HG02981 (cell line): ENCODE results near the gene CLN5.
"Not testable (repeated sequence)": the region's sequence is repeated elsewhere in the genome, so short reads cannot be mapped to it uniquely, and the experiment has no call there.

Experiments used
- ATAC-seq: cut with Tn5 transposase; IDR thresholded peaks from one replicate; pipeline ENCODE4 v1.9.1; 2021; ENCODE audit warnings: mild to moderate bottlenecking, moderate library complexity; ENCODE audit not compliant: unreplicated experiment

The CLN5 gene

DNA sequence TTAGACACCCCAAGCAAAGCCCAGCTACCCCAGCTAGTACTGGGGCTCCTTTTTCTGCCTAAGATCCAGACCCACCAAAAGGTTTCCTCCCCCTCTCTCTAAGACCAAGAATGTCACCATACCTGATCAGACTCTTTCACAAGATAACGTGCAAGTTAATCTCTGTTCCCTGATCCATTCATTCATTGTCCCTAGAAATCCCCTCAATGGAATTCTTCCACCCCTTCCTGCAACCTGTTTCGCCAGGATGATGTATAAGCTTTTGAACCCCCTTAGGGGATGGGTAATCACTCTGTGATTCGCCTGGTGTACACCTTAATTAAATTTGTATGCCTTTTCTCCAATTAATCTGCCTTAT lies 17.3 kb upstream of the CLN5 start:
- ATAC-seq = no peak

DNA sequence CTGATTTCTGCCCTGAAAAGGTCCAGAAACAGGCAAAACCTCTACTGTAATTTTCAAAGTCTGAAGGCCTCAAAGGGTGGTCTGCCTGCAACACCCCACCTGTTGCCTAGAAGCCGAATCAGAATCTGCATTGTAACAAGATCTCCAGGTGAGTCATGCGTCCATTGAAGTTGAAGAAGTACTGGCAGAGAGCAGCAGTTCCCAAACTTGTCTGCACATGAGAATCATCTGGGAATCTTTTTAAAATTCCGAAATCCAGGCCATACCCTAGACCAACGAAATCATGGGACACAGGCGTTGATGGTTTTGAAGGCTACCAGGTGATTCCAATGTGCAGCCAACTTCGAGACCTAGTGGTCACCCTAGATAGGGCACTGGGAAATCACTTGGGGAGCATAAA lies 16.0 kb upstream of the CLN5 start:
- no peak for ATAC-seq

DNA sequence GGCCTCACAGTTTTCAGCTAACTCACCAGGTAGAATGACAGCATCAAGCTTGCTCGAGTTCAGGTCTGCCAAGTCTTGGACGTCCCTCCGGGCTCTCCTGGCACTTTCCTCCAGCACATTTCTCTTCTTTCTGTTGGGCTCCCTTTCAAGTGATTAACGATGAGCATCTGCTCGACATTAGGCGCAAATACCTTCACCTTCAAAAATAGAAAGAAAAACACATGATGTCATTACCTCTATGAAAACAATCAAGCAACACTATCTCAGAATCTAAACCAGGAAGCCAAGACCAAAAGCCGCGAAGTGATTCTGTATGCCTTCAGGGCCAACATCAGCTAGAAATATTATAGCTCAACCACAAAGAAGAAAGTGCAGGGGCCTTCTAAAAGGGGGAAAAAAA lies 15.4 kb upstream of the CLN5 start:
- no peak for ATAC-seq

DNA sequence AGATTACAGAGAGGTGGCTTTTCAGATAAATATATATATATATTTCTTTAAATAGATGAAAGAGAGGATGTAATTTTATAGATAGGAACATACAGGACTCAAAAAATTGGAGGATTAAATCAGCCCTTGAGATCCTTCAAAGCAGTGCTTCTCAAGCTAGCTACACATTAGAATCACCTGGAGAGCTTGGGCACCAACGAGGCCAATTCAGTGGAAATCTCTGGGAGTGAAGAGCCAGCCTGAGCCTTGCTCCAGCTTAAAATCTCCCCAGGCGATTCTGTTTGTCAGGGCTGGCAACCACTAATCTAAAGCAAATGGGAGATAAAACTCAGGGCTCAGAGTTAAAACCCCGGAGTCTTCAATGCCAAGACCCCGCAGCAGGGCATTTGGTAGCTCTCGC lies 15.0 kb upstream of the CLN5 start:
- ATAC-seq = no peak

DNA sequence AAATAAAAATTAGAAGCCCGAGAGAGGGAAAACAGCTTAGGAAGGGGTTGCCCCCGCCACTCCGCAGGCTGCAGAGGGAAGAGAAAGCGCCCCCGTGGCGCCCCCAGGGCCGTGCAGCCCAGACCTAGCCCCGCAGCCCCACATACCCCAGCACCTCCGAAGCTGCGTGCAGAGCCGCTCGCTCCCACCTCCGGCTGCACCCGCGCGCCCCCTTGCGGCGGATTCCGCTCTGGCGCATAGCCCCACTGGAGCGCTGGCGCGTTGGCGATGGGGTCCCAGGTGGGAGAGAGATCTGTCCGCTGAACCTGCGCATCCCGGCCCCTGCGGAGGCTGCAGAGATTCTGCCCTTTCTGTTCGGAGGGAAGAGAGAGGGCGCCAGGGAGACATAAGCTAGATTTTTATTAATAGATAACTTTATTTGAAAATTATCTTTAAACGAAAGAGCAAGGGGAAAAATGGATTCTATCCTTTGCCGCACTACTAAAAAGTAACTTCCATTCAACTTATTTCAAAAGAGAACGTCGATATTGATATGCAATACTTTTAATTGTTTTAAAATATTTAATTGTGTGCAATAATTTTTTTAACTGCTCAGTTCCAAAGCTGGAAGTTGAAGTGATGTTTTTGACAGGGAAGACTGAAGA lies 11.7 kb upstream of the CLN5 start:
- peak; percentile 100 for ATAC-seq

DNA sequence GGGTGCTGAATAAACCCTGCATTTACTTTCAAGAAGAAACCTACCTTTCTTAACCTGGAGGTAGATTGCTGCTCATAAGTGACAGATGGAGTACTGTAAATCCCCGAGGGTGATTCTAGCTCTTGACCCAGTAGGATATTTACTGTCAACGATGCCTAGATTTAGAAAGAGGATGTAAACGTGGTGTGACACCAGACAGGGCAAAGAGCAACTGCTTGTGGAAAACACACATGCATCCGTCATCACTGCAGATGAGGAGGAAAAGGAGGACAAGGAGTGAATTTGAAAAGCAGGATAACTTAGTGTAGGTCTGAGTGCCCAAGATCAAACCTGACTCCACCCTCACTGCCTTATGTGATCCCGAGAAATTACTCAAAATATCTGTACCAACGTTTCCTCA lies 9.8 kb upstream of the CLN5 start:
- ATAC-seq = no peak

DNA sequence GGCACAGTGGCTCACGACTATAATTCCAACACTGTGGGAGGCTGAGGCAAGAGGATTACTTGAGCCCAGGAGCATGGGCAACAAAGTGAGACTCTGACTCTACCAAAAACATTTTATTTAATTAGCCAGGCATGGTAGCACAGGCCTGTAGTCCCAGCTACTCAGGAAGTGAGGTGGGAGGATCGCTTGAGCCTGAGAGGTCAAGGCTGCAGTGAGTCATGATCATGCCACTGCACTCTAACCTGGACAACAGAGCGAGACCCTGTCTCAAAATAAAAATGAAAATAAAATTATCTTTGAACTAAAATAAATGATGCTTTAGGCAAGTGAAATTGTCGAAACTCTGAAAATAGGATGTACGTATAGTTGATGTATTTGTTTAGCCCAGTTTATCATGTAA lies 8.2 kb upstream of the CLN5 start:
- no peak for ATAC-seq

DNA sequence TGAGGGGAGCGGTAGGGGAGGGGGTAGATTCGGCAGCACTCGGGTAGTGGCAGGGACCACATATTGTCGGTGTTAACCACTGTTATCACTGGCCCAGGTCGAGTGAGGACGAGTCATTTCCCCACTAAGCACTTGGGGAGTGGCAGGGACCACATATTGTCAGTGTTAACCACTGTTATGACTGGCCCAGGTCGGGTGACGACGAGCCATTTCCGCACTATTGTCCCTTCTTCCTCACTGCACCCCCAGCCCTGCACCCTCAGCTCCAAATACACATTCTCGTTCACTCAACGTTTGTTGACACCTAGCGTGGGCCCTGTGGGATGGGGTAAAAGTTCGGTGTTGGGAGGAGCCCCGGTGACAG lies 467 bp upstream of the CLN5 start:
- ATAC-seq = peak; percentile 69

DNA sequence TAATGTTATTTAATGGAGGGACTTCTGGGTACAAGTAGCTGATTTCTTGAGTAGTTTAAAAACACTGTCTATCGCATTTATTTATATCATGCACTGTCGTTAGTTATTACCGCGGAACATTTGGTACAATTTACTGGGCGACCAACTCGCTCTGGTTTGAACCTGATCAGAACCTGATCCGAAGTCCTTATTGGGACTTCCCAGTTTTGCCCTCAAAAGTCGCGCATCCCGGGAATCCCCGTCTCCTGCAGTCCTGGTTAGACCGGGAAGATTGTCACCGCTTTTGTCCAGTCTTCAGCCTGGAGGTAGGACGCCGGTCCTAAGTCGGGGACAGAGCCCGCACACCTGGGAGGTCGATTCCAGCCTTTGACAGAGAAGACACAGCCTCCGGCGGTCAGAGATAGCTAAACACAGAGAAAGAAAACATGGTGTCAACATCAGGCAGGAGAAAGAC lies 694 bp downstream of the CLN5 start:
- no peak for ATAC-seq

DNA sequence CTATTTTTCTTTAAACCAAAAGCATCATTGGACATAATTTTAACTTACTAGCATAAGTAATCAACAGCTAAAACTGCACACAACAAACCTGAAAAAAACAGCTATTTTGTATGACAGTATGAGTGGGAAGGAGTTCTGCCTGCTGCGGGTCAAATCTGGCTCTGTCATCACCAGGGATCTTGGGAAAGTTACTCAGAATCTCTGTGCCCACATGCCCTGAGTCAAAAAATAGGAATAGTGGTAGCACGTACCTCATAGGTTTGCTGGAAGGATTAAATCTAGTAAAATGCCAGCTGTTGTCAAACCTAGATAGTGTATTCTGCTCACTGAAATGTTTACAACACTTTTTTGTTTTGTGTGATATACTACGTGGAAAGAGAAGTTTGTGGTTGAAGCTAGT lies 1.1 kb downstream of the CLN5 start:
- no peak for ATAC-seq

DNA sequence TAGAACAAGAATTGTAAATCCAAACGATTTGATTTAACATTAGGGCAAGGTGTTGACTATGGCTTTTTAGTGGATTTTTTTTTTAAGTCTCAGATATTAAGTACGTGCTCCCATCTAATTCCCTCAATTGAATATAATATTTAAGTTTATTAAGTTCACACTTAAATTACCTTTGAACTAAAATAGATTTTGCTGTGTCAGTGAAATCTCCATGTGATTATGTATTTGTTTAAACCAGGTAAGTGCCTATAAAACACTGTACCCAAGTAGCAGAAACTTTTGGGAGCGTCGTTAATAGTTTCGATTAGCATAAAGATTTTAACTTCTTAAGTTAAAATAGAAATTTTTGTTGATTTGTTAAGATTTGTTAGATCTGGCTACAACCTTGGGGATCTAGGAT lies 1.6 kb downstream of the CLN5 start:
- no peak for ATAC-seq

DNA sequence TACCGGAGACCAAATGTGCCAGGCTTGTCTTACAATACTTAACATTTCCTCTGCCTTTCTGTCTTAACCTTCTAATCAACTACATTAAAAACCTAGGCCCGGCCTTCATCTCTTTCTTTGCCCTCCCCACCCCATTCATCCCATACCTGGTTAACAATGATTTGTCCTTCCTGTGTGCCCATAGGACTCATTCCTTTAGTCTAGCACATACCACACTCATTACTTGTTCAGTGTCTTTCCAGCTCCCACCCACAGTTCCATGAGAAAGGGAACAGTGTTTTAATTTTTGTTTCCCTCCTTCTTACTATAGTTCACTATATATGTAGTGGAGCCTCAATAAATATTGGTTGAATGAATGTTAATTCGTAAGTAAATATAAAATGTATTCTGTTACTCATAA lies 2.4 kb downstream of the CLN5 start:
- ATAC-seq = no peak

DNA sequence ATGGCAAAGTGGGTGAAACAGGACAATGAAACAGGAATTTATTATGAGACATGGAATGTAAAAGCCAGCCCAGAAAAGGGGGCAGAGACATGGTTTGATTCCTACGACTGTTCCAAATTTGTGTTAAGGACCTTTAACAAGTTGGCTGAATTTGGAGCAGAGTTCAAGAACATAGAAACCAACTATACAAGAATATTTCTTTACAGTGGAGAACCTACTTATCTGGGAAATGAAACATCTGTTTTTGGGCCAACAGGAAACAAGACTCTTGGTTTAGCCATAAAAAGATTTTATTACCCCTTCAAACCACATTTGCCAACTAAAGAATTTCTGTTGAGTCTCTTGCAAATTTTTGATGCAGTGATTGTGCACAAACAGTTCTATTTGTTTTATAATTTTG lies 8.6 kb downstream of the CLN5 start:
- ATAC-seq = no peak

DNA sequence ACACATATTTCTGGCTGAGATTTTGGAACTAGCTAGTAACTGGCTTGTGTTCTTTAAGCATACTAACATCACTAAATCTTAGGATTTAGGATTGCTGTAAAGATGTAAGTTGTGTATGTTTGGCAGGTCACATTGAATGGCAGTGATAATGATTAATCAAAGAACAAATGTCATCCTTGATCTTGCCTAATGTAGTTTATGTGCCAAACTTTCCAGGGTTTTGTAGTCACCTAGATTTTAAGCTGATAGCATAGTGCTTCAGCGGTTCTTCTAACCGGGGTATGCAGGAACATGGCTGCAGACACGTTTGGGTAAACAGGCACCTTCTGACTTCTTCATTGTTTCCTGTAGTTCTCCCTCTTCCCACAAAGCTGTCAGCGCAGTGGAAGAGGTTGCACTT lies 9.7 kb downstream of the CLN5 start:
- ATAC-seq = no peak

DNA sequence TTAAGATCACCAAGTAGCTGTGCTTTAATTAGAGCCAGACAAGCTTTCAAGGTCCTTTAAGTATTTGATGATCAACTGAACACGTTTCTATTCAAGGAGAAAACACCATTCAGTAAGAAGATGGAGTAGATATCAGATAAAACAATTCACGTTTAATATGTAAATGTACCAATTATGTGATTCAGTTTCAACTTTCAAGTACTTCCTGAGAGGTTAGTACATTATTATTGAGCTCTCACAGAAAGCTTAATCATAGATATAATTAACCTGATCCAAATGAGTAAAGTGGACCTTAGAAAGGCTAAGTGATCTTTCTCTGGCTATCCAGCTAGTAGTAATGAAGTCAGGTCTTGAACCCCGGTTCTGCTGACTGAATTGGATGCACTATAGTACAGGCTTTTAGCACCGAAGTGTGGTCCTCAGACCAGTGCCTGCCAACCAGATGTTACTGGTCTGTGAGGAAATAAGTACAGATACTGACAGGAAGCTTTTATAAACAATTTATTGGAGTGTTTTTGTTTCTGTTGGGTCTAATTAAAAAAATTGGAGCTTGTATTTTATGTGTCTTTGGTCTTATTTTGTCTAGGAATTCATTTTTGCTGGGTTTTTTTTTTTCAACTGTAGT lies 10.2 kb downstream of the CLN5 start:
- no peak for ATAC-seq

DNA sequence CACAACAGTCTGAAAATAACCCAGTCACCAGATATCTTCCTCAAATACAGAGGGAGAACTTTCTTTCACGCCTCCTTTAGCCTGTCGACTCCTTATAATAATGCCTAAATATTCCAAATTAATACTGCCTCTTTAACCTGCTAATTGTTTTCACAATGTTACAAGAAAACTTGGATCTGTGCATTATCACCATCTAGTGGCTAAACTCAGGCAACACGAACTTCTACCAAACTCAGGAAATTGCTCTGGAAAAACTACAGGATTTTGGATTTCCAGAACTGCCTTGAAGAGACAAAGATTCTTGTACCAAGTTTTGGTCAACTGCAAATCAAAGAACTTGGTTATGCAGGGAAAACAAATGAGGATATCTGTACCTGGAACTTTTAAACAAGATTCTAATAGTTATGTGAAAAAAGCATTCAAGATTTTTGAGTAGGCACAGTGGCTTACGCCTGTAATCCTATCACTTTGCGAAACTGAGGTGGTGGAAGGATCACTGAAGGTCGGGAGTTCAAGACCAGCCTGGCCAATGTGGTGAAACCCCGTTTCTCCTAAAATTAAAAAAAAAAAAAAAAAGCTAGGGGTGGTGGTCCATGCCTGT lies 10.8 kb downstream of the CLN5 start:
- no peak for ATAC-seq

DNA sequence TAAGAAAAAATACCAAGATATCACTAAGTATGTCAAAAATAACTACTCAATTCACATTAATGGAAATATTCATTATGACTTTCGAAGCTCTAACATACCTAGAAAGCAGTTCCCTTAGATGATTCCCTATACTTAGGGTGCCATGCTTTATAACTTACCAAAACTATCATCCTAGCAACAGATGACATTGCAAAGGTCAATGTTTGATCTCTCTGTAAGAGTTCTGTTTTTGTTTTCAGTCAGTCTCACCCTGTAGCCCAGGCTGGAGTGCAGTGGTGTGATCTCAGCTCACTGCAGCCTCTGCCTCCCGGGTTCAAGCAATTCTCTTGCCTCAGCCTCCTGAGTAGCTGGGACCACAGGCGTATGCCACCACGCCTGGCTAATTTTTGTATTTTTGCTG lies 16.5 kb downstream of the CLN5 start:
- not testable (repeated sequence) for ATAC-seq

DNA sequence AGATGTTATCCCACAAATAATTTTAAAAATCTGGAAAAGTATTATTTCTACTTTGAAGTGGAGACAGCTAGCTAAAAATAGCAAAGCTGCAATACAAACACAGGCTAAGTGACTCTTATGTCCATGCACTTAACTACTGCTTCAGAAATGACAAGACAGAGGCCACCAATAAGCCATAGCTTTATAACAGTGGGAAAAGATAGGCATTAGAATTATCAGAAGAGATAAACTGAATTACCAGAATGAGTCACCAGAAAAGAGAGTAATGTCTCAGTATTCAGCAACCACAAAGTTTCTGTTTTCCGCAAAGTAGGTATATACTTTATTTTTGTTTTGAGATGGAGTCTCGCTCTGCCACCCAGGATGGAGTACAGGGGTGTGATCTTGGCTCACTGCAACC lies 17.1 kb downstream of the CLN5 start:
- no peak for ATAC-seq

DNA sequence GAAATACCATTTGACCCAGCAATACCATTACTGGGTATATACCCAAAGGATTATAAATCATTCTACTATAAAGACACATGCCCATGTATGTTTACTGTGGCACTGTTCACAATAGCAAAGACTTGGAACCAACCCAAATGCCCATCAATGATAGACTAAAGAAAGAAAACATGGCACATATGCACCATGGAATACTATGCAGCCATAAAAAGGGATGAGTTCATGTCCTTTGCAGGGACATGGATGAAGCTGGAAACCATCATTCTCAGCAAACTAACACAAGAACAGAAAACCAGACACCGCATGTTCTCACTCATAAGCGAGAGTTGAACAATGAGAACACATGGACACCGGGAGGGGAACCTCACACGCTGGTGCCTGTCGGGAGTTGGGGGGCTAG lies 17.8 kb downstream of the CLN5 start:
- ATAC-seq = not testable (repeated sequence)

DNA sequence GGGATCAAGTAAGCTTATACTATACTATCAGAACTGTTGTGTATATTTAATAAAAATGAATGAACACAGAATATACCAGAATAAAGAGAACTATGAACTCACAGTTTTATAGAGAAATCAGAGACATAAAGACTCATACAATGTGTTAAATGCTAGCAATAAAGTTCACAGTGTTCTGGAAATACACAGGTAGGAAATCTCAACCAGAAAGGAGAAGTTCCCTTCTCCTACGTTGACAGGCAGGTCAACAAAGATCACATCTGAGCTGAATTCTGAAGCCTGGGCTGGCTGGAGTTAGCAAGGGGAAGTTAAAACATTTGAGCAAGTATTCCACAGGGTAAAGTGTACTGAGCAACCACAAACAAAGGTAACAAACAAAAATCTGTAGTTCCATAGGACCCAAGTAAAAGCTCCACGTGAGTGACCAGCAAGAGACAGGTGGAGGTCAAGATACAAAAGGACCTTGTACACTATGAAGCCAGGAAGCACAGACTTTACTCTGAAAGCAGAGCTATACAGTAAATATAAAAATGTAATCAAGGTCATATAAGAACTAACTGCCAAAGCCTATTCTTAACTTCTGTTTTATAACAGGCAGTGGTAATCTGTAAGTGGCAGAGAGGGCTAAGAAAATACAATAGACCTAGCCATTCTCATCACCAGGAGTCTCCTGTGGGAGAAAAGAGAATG lies 22.1 kb downstream of the CLN5 start:
- no peak for ATAC-seq

DNA sequence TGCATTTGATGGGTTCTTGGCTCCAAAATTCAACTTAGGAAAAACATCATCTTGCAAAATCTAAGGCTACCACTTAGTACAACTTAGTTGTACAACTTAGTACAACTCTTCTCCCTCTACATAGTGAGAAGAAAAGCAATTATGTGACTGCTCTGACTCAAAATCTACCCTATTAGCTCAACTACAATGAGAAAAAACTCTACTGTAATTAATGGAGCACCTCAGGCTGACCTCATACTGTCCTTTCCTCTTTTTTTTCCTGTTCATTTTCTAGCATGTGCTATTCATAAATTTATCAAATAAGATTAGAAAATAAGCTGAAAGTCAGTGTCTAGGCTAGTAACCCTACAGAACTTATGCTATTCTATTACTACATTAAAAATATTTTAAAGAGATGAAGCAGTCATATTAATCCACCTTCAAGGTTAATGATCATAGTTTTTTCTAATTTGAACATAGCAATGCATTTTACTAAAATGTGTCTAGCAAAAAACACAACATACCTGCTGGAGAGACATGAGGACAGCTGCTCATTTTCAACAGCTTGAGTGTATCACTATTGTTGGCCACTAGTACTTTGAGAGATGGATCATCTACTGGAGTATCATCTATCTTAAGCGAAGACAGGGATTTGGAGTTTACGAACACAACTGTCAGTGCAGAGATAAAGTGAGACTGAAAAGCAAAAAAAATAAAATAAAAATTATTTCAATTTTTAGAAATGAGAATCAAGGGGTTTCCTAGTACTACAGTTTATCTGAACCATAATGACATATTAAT lies 23.2 kb downstream of the CLN5 start:
- ATAC-seq = no peak
